Calu3 (cell line): Measurements from ENCODE around the gene PDS5B. TPM values are rescaled to one million over a fixed set of nuclear protein-coding genes. Genes with fewer than 3 reads are reported as not detected.

Source experiments
- BruUV-seq: library from RNA; stranded (reverse); fragments of 400-500 nt; replicated peaks from 2 replicates; lab custom pipeline; 2021; lab: Mats Ljungman, UMichigan
- CTCF ChIA-PET: fragments of 300-600 bp; sonication (Branson Sonifier 250); formaldehyde crosslinking; loops from one replicate; lab custom pipeline; 2022; ENCODE audit warnings: antibody characterized with exemption; lab: Charles Lee
- DNase-seq: peaks from one replicate; pipeline ENCODE4 v3.0.0; 2022
- H3K27ac Mint-ChIP-seq: one replicate; pipeline ENCODE4 v1.8.0; 2022; ENCODE audit warnings: mixed read lengths; ENCODE audit not compliant: unreplicated experiment
- H3K27me3 Mint-ChIP-seq: one replicate; pipeline ENCODE4 v1.8.0; 2022; ENCODE audit warnings: mixed read lengths; ENCODE audit not compliant: unreplicated experiment
- H3K36me3 Mint-ChIP-seq: one replicate; pipeline ENCODE4 v1.8.0; 2022; ENCODE audit warnings: mild to moderate bottlenecking, moderate library complexity, mixed read lengths; ENCODE audit not compliant: insufficient read depth, unreplicated experiment
- H3K4me1 Mint-ChIP-seq: one replicate; pipeline ENCODE4 v1.8.0; 2022; ENCODE audit warnings: mild to moderate bottlenecking, low read depth, mixed read lengths; ENCODE audit not compliant: unreplicated experiment
- H3K4me3 Mint-ChIP-seq: one replicate; pipeline ENCODE4 v1.8.0; 2022; ENCODE audit warnings: mild to moderate bottlenecking, low read depth, moderate library complexity, mixed read lengths; ENCODE audit not compliant: unreplicated experiment
- H3K9me3 Mint-ChIP-seq: one replicate; pipeline ENCODE4 v1.8.0; 2022; ENCODE audit warnings: low read depth, mixed read lengths; ENCODE audit not compliant: unreplicated experiment
- intact Hi-C: fragments of 100-400 bp; cut with micrococcal nuclease; formaldehyde crosslinking; loops from one replicate; pipeline ENCODE4 v1.10.0; 2022; ENCODE audit not compliant: unreplicated experiment
- total RNA-seq: library from RNA; stranded (reverse); gene quantifications from 2 replicates; pipeline ENCODE4 v1.2.3, GENCODE V29; 2022
- TF ChIP-seq, protein P1 (sequence below): fragments of 200-600 bp; IDR thresholded peaks from one replicate; pipeline ENCODE4 v1.8.0; 2022; ENCODE audit warnings: antibody characterized with exemption; ENCODE audit not compliant: unreplicated experiment

Gene PDS5B
- total RNA-seq, 1 experiment from 2014 or later, result 33.9 TPM

DNA sequence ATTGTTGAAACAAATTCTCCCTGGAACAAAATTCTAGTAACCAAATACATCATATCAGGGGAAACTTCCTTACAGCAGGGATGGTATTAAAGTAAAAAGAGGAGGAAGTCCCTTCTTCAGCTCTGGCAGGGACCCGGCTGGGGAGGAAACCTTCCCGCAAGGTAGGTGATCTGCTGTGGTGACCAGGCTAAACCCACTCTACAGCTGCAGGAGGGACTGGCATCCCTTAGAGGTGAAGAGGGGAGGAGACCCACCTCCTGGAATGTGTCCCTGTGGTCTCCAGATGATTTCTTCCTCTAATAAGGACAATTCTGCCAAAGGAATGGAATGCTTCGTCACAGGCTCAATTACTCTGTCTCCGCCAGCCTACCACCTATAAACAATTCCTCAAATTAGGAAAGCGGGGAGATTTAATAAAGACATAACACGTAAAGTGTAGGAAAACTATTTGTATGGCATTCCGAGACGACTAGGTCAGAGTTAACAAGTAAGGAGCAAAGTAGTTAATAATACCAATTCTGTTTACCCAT lies 637 bp upstream of the PDS5B start:
- CTCF ChIA-PET, result interaction anchor here (0.5 to 1.2 kb wide), 6 partner anchors 26 to 816 kb away, joined by 3 to 5 read pairs (median 3); no protein-coding TSS in a partner anchor
- Mint-ChIP-seq H3K36me3 (peaks cover 24% of the 10 kb centered on the region), H3K4me1 (peaks cover 16% of the 10 kb centered on the region), H3K4me3 (peak overlapping the region; percentile 74), H3K9me3 (no peaks in the 10 kb centered on the region), H3K27me3 (no peaks in the 10 kb centered on the region), H3K27ac (peak overlapping the region; percentile 23)
- peak; percentile 1 for DNase-seq
- intact Hi-C loops, result loop anchor here (1.0 kb wide), 1 partner anchor 54 kb away; no protein-coding TSS in a partner anchor
- no TSS peak for BruUV-seq
- TF ChIP-seq, protein P1, sequence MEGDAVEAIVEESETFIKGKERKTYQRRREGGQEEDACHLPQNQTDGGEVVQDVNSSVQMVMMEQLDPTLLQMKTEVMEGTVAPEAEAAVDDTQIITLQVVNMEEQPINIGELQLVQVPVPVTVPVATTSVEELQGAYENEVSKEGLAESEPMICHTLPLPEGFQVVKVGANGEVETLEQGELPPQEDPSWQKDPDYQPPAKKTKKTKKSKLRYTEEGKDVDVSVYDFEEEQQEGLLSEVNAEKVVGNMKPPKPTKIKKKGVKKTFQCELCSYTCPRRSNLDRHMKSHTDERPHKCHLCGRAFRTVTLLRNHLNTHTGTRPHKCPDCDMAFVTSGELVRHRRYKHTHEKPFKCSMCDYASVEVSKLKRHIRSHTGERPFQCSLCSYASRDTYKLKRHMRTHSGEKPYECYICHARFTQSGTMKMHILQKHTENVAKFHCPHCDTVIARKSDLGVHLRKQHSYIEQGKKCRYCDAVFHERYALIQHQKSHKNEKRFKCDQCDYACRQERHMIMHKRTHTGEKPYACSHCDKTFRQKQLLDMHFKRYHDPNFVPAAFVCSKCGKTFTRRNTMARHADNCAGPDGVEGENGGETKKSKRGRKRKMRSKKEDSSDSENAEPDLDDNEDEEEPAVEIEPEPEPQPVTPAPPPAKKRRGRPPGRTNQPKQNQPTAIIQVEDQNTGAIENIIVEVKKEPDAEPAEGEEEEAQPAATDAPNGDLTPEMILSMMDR, result no peak

DNA sequence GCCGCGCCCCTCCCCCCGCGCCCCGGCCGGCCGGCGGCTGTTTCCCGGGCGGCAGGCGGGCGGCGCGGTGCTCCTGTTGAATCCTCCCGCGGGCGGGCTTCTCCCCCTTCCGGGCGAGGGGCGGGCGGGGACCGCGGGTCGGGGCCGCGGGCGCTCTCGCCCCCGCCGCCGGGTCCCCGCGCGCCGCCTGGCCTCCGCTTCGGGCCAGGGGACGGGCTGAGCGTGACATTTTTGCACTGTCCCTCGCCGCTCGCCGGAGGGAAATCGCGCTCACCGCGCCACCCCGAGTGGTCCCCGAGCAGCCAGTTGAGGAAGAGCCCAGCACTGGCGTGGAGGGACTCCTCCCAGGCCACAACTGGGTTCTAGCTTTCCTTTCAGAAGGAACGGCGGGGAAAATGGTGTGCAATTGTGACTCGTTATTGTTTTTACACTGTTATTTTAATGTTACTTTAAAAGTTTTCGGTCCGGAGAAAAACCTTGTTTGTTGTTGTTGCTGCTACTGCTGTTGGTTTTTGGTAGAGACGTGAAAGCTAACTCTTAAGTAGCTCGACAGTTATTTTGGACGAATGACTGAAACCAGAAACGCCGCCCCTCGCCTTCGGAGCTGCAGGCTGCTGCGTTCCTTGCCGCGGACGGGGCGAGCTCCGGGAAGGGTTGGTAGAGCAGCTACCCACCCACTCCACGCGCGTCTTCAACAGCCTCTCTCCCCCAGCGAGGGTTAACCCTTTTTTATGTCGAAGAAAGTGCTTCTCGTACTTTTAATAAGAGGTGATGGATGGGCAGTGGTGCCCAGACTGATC lies 959 bp downstream of the PDS5B start:
- intact Hi-C loops, result no loop called here
- no TSS peak for BruUV-seq
- Mint-ChIP-seq H3K9me3 (no peaks in the 10 kb centered on the region), H3K4me3 (peak overlapping the region; percentile 74), H3K27ac (peak overlapping the region; percentile 67), H3K36me3 (peaks cover 24% of the 10 kb centered on the region), H3K27me3 (no peaks in the 10 kb centered on the region), H3K4me1 (peaks cover 17% of the 10 kb centered on the region)
- TF ChIP-seq, protein P1, result no peak
- DNase-seq, result peak; percentile 53
- CTCF ChIA-PET, result interaction anchor here (0.5 to 1.5 kb wide), 4 partner anchors 53 to 627 kb away, joined by 3 to 8 read pairs (median 3); no protein-coding TSS in a partner anchor

DNA sequence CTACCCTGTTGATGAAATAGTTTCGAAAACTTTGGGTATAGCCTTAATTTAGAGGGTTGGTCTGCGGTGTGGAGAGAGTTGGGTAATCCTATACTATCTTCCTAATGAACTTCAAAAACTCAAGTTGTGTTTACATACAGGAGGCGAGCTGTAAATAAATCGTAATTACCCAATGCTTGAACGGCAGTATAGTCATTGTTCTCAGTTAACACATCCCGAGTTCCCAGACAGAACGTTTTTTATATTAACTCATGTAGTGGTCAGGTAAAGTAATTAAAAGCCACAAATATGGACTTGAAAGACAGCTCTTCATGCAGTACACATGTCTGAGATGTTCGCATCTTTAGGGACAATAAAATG lies 1.5 kb downstream of the PDS5B start:
- CTCF ChIA-PET, result interaction anchor here (0.5 to 1.5 kb wide), 5 partner anchors 52 to 626 kb away, joined by 3 to 8 read pairs (median 3); no protein-coding TSS in a partner anchor
- TF ChIP-seq, protein P1, result no peak
- Mint-ChIP-seq H3K36me3 (peaks cover 24% of the 10 kb centered on the region), H3K27ac (peak overlapping the region; percentile 67), H3K27me3 (no peaks in the 10 kb centered on the region), H3K4me3 (peak overlapping the region; percentile 74), H3K4me1 (peaks cover 17% of the 10 kb centered on the region), H3K9me3 (no peaks in the 10 kb centered on the region)
- no peak for DNase-seq
- BruUV-seq, result no TSS peak
- intact Hi-C loops, result no loop called here

DNA sequence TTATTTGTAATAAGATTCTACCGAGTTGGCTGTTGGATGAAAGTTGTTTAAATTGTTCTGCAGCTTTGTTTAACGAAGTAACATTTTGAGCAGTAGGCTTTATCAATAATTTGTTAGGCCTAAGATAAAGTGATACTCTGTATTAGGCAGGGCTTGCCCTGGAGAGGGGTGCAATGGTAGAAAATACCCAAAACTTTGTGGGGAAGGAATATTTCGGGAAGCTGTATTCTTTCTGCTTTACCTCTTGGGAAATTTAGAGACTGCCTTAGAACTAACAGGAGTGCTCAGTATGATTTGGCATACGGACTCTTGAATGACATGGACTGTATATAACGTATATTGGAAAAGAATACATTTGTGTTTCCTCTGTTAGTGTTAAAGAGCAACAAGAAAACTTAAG lies 2.5 kb downstream of the PDS5B start:
- Mint-ChIP-seq H3K4me3 (peak overlapping the region; percentile 74), H3K27ac (peak overlapping the region; percentile 56), H3K4me1 (peaks cover 17% of the 10 kb centered on the region), H3K9me3 (no peaks in the 10 kb centered on the region), H3K27me3 (no peaks in the 10 kb centered on the region), H3K36me3 (peaks cover 24% of the 10 kb centered on the region)
- BruUV-seq, result no TSS peak
- CTCF ChIA-PET, result interaction anchor here (1.0 to 1.5 kb wide), 2 partner anchors 51 to 62 kb away, joined by 4 to 8 read pairs; no protein-coding TSS in a partner anchor
- no peak for DNase-seq
- TF ChIP-seq, protein P1, result no peak
- intact Hi-C loops, result no loop called here
